SHP77 (cell line): ENCODE data around the gene SUPT20HL2.
"Not testable (repeated sequence)": the region's sequence is repeated elsewhere in the genome, so short reads cannot be mapped to it uniquely, and the experiment has no call there.

Experiments
- DNase-seq, 2 experiments: peaks; one replicate each; lab custom pipeline; 2025; lab: John Stamatoyannopoulos, UW

The SUPT20HL2 gene

DNA sequence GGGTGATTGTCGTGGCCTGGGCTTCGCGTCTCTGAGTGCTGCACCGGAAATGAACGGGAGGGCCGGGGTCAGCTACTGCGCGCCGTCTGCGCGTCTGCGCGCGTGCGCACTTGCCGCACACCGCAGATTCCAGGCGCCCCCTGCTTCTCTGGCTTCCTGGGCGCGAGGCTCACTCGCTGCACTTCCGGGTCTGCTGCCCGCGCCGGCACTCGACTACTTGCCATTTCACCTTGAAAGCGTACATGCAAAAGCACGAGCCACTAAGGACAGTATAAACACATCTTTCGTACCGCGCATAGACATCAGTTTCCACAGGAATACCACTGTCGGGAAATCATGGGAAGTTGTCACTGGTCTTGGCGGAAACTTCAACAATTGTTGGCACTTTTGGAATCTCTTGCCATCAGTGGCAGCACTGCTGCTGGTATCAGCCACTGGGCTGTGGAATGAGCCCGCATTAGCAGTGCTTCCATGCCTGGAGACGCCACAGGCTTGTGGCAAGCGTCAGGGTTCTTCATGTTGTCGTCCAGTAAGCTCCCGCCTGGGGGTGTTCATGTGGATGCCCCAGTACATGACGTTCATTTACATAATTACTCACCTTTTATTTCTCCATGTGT is at the start of gene SUPT20HL2:
TSS of gene SUPT20HL2 (minus strand) at position 51 of the 617 bp plus-strand sequence. CDS start 754 bp downstream, outside the sequence.
- no peak for DNase-seq

DNA sequence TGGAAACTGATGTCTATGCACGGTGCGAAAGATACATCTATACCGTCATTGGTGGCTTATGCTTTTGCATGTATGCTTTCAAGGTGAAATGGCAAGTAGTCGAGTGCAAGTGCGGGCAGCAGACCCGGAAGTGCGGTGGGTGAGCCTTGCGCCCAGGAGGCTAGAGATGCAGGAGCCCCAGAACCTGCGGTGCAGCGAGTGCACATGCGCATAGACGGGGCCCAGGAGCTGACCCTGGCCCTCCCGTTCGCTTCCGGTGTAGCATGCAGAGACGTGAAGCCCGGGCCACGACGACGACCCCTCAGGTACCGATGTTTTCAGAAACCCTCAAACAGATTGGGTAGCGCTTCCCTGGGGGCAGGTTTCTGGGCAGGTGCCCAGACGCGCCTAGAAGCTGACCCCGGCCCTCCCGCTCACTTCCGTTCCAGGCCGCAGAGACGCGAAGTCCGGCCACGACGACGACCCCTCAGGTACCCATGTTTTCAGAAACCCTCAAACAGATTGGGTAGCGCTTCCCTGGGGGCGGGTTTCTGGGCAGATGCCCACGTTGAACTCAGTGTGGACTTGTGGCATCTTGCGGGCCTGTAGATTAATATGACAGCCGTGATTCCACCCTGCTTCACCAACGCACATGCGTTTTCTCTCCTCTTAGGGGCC is 48.3 kb upstream of the SUPT20HL2 start:
- DNase-seq = not testable (repeated sequence)

DNA sequence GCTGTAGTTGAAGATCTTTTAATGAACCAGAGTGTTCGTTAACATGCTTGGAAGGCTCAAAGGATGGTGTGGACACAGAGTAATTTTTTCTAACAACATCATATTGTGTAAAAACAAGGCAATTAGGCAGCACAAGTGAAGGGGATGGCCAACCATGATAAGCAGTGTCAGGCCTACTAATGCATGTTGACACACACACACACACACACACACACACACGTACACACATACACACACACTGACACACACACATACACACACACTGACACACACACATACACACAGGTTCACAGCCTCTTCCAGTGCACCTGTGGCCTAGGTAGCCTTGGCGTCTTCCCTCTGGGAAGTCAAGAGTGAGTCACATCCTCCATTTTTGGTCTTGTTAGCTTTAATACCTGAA is 46.4 kb upstream of the SUPT20HL2 start, which contains the start of gene SUPT20HL1:
TSS of gene SUPT20HL1 (plus strand) at position 368 of the 400 bp plus-strand sequence. CDS start 2,122 bp downstream, outside the sequence.
- DNase-seq = no peak

DNA sequence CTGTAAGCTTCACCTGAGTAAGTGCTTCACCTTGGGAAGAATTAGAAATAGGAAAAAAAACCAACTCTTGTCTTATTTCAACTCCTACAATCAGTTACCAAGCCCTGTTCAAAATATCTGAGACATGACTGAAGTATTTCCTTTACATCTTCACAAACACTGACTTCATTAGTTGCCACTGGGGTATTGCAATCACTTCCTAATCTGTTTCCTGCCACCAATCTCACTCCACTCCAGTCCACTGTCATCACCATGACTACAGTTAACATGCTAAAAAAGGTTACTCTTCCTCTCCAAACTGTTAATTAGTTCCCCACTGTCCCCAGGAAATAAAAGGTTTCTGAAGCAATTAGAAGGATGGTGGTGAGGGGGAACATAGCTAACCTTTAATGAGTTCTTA is 43.2 kb upstream of the SUPT20HL2 start:
- DNase-seq = no peak

DNA sequence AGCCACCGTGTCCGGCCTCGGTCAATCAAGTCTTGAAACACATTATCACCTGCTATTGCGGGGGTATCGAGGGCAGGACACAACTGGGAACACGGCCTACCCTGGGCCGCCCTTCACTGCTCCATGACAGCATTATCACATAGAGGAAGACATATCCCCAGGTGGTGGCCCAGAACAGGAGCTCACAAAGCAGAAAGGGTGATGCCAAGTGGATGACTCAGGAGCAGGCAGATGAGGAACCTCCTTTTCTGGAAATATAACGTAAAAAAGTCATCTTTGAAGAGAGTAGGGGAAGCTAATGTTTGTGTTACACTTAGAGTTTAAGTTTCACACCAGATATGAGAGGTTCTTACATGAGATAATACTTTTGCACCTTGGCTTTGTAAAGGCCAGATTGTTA is 41.2 kb upstream of the SUPT20HL2 start:
- DNase-seq = no peak

DNA sequence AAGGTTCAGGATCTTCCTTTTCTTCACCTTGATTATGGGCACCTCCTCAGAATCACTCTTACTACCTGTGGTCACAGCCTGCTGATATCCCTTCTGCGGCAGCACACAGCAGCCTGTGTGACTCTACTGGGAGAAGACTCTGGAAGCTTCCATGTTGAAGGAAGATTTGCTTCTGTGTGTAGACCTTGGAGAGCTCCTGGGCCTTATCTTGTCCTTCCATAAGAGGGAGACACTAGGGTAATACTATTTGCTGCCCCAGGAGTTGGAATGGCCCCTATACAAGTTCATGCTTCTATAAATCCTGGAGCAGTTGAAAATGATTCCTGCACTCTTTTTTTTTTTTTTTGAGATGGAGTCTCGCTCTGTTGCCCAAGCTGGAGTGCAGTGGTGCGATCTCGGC is 36.3 kb upstream of the SUPT20HL2 start:
- DNase-seq = no peak

DNA sequence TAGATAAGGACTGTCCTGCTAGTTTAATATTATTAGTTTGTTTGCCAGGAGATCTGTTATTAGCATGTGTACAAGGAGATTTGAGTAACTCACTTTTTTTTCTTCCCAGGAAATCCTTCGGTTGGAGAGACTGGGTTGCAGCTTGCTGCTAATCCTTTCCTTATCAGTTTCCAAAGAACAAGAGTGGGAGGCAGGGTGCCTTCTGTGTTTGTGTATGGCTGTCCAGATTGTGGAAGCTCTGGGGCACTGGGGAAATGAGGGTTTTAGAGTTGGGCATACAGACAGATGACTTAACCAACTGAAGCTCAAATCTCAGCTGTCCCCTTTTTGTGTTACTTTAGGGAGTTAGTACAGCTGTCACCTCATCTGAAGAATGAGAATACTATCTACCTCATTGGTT is 34.0 kb upstream of the SUPT20HL2 start:
- no peak for DNase-seq

DNA sequence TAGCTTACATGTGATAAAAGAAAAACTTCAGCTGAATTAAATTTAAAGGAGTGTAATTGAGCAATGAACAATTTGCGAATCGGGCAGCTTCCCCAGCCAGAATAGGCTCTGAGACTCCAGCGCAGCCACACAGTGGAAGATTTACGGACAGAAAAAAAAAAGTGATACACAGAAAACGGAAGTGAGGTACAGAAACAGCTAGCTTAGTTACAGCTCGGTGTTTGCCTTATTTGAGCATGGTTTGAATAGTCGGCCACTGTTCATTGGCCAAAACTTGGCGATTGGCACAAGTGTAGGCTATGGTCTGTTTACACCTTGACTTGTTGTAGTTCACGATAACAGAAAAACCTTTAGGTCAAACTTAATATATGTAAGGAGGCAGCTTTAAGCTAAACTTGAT is 29.9 kb upstream of the SUPT20HL2 start:
- no peak for DNase-seq

DNA sequence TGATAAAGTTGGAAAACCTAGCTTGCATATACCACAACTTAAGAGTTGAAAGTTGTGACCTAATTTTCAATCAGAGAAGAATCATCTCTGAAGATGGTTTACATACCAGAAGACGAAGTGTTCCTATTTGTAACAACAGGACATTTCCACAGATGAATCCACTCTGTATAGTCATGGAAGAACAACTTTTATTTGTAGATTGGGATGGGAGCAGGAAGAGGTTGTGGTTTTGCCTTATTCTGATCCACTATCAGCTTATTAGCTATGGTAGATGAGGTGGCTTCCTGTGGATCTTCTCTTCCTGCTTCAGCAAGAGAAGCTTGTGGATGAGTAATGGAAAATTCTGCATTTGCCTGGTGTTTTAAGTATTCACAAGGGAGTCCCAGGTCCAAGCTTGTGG is 27.9 kb upstream of the SUPT20HL2 start:
- DNase-seq = no peak

DNA sequence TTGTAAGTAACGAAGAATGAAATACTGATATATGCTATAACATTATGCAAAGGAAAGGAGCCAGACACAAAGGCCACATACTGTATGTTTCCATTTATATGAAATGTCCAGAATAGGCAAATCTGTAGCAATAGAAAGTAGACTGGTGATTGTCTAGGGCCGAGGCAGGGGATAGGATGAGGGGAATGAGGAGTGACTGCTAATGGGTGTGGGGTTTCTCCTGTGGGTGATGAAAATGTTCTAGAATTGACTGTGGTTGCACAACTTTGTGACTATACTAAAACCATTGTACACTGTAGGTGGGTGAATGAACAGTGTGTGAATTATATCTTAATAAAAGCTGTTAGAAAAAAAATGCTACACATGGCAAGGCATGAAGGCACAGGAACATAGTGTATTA is 26.6 kb upstream of the SUPT20HL2 start:
- DNase-seq = no peak

DNA sequence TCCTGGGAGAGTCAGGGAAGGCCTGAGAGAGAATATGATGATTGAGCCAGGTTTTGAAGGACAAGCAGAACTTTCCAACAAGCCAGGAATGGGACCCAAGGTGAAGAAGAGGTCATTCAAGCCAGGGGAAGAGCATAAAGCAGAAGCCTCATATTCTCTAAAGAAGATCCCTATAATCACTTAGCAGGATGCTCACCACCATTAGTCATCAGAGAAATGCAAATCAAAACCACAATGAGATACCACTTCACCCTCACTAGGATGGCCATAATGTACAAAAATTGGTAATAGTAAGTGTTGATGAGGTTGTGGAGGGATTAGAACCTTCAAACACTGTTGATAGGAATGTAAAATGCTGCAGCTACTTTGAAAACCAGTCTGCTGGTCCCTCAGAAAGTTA is 26.0 kb upstream of the SUPT20HL2 start:
- no peak for DNase-seq

DNA sequence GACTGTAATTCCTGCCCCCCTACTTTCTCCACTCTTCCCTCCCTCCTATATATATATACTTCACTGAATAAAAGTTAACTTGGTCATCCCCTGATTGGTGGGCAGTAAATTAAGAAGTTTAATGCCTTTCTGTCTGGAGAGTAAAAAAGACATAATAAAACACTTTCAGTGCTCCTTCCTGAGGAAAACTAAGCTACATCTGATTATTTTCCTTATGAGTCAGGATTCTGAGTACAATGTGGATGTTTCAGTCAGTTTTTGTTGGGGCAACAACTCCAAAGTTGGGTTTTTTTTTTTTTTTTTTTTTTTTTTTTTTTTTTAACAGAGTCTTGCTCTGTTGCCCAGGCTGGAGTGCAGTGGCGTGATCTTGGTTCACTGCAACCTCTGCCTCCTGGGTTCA is 22.0 kb upstream of the SUPT20HL2 start:
- DNase-seq = no peak

DNA sequence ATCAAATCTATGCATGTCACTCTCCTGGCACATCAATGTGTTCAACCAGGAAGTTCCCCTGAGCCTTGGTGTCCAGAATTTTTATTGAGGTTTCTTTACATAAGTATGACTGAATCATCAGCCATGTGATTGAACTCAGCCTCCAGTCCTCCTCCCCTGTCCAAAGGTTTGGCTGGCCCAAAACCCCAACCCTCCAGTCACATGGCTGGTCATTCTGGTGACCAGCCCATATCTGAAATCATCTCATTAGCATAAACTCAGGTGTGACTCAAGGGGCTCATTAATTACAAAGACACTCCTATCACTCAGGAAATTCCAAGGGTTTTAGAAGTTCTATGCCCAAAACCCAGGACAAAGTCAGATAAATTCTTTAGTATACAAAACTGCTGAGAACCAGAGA is 20.6 kb upstream of the SUPT20HL2 start:
- no peak for DNase-seq

DNA sequence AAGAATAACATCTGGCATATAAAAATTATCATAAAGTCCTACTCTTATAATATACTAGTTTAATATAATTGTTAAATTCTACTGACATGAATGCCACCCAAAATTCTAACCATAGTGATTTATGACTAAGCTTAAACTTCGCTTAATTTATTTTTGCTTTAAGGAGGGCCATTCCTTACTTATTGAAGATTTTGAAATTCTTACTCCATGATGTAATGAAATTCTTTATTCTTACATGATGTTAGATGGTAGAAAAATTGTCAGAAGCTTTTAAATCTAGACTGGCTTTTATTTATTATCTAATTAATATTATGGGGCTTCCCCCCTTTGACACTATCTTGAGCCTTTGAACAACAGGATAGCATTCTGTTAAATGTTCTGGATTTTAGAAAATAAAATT is 19.5 kb upstream of the SUPT20HL2 start:
- no peak for DNase-seq

DNA sequence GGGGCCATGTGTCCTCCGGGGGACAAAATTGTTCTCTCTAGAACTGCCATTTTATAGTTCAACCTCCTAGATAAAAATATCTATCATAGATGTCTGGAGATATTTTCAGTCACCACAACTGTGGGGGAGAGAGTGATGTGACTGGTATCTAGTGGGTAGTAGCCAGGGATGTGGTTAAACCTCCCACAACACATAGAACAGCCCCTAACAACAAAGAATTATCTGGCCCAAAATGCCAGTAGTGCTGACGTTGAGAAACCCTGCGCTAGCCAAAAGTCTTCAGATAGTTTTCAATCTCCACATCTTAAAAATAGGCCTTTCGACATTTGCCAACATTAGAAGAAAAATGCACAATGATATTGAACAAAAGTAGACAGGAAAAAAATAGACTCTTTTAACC is 19.0 kb upstream of the SUPT20HL2 start:
- DNase-seq = no peak

DNA sequence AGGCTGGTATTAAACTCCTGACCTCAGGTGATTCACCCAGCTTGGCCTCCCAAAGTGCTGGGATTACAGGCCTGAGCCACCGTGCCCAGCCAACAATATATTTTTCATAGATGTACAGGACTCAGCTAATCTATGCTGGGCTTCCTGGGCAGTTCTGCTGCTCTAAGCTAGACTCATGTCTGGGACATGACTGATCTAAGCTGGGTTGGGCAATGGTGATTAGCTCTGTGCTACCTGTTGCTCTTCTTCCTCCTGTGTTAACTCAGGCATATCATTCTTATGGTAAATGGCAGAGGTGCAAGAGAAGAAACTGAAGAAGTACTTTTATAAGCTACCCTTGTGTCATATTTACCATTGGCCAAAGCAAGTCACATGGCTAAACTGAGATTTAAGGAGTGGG is 11.4 kb upstream of the SUPT20HL2 start:
- DNase-seq = no peak

DNA sequence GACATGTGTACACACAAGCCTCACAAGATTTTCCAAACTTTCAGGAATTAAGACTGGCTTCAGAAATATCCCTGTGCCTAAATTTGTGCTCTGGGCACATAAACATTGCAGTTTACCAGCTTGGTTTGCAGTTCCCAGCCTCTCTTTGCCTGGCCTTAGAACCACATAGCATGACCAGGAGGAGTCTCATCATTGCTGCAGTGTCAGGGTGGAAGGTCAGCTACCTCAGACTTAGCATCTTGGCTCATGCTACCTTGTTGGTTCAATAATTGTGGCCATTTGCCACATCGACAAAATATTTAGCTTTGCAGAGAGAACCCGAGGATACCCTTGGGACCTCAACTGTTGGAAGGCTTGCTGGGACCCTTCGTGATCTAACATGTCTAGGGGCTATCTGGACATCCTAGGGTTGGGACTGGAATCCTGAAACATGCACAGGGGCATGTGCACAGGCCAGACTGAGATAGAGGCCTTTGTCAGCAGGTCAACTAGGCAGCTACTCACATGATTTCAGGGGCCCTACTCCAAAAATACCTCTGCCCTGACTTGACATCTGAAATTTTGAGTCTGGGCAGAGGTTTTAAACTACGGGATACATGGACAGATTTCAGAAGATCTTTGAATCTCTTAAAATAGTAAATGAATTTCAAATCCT is 8.0 kb upstream of the SUPT20HL2 start:
- no peak for DNase-seq

DNA sequence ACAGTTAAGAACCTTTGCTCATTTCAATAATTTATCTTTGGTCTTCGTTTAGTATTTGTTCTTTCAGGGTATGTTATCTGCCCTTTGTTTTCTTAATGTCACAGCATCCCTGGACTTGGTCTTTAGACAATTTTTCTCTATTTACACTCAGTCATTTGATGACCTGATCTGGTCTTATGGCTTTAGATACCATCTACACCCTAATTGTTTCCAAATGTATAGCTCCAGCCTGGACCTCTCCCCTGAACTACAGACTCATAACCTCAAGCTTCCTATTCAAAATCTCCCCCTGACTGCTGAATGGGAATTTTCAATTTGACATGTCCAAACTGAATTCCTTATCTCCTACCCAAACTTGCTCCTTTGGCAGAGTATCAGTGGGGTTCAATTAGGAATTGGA is 3.7 kb upstream of the SUPT20HL2 start:
- no peak for DNase-seq

DNA sequence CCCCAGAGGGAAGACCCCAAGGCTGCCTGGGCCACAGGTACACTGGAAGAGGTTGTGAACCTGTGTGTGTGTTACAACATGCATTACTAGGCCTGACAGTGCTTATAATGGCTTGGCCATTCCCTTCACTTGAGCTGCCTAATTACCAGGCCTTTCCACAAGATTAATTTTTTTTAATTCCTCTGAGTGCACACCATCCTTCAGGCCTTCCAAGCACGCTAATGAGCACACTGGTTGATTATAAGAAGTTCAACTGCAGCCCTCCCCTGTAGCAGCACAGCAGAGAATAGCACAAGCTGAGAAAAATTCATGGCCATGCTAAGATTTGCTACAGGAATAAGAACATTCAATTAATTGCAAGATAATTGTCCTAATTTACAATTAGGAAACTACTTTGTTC is 2.2 kb upstream of the SUPT20HL2 start:
- DNase-seq = no peak

DNA sequence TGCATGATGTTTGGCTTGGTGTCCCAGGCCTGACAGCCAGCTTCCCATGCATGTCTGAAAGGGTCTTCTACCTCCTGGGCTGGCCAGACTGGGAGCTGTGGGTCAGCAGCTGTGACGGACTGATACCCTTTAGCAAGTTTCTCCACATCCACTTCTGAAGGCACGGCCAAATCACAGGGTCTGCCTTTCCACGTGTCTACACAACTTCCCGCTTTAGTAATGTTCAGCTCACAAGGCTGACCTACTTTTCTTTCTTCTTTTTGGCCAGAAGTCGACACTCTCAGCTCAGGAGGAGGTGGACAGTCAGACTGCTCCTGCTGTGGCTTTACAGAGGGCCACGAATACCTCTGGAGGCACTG is 1.6 kb downstream of the SUPT20HL2 start:
- DNase-seq = not testable (repeated sequence)

DNA sequence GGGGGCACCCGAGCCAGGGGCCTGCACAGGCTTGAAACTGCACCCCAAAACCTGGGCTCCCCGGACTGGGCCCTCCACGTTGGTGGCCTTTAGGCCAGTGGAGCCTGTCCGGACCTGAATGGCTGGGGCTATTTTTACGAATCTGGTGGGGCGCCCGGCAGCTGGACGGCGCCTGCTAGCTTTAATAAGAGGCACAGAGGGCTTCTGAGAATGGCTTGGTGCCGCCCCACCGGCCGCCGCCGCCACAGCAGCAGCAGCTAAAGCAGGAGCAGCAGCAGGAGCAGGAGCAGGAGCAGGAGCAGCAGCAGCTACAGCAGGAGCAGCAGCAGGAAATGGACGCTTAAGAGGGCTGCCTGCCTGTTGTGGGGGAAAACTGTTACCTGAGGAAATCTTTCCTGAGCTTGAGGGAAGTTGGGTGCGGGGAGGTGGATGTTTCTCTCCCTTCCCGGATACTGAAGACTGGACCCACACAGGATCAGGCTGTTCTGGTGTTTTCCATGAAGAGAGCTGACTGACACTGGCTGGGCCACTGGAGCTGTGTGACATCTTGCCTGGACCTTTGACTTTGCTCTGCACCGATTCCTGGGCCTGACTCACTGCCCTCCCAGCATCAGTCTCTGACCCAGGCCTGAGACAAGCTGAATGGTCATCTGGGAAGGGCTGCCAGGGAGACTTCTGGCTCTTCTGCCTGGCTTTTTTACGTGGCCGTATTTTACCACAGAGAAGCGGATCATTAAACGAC is 2.2 kb downstream of the SUPT20HL2 start:
- DNase-seq = not testable (repeated sequence)

DNA sequence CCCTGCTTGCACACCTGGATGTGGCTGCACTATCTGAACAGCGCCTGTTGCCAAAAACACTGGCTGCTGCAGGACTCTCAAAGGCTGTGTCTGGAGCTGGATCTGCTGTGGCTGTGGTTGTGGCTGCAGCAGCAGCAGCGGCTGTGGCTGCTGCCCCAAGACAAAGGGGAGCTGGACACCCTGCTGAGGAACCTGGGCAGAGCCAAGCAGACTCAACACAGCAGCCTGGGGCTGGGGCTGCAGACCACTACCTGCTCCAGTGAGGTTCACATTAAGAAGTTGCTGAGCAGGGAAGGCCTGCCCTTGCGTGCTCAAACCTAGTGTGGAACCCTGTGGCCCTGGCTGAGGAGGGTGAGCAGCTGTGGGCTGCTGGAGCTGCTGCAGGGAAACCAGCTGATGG is 3.0 kb downstream of the SUPT20HL2 start:
- DNase-seq = not testable (repeated sequence)
